Activated CD4-positive, alpha-beta memory T cell treated with anti-CD3 and anti-CD28 coated beads for 36 hours (primary cell): ENCODE data around the gene CNEP1R1. TPM values are rescaled to one million over a fixed set of nuclear protein-coding genes. Genes with fewer than 3 reads are reported as not detected.
A peak's percentile ranks its signal among the peaks of the same experiment; 100 is the strongest.
"Not testable (repeated sequence)": the region's sequence is repeated elsewhere in the genome, so short reads cannot be mapped to it uniquely, and the experiment has no call there.

Source experiments
- CTCF ChIA-PET: fragments of 350-600 bp; sonication (Branson Sonifier 250); formaldehyde crosslinking; loops from one replicate; lab custom pipeline; 2021; ENCODE audit warnings: antibody characterized with exemption, inconsistent platforms; lab: Charles Lee
- POLR2A ChIA-PET: fragments of 350-600 bp; sonication (Branson Sonifier 250); formaldehyde crosslinking; loops from one replicate; lab custom pipeline; 2021; ENCODE audit warnings: antibody characterized with exemption; lab: Charles Lee
- DNase-seq: peaks from one replicate; pipeline ENCODE4 v3.0.0-alpha.2; 2020
- H3K27ac Mint-ChIP-seq: one replicate; pipeline ENCODE4 v1.8.0; 2021; ENCODE audit warnings: mixed read lengths
- H3K27me3 Mint-ChIP-seq: one replicate; pipeline ENCODE4 v1.8.0; 2021; ENCODE audit warnings: mixed read lengths
- H3K36me3 Mint-ChIP-seq: one replicate; pipeline ENCODE4 v1.8.0; 2021; ENCODE audit warnings: mixed read lengths
- H3K4me1 Mint-ChIP-seq: one replicate; pipeline ENCODE4 v1.8.0; 2021; ENCODE audit warnings: low read depth, mixed read lengths
- H3K4me3 Mint-ChIP-seq: one replicate; pipeline ENCODE4 v1.8.0; 2021; ENCODE audit warnings: mild to moderate bottlenecking, mixed read lengths
- H3K9me3 Mint-ChIP-seq: one replicate; pipeline ENCODE4 v1.8.0; 2021; ENCODE audit warnings: mixed read lengths
- intact Hi-C: fragments of 100-400 bp; cut with micrococcal nuclease; formaldehyde crosslinking; loops from one replicate; pipeline ENCODE4 v1.15.1; 2023
- total RNA-seq, 2 experiments: library from RNA; stranded (reverse); gene quantifications; one replicate each; pipeline ENCODE4 v1.2.3, GENCODE V29; 2021

The CNEP1R1 gene
- total RNA-seq, 2 experiments from 2014 or later: 23.9 to 24.5 TPM

DNA sequence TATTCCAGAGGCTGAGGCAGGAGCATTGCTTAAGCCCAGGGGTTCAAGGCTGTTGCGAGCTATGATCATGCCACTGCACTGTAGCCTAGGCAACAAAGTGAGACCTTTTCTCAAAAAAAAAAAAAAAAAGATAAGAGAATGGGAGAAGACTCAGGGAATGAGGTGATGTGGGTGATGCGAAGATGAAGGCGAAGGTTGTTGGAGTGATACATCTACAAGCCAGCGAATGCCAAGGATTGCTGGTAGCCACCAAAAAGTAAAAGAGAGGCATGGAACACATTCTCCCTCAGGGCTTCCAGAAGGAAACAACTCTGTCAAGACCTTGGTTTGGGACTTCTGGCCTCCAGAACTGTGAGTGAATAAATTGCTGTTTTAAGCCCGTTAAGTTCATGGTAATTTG lies 26.0 kb upstream of the CNEP1R1 start:
- ChIA-PET CTCF (no interaction called here), POLR2A (no interaction called here)
- intact Hi-C loops: no loop called here
- Mint-ChIP-seq H3K9me3 (no peaks in the 10 kb centered on the region), H3K36me3 (peaks cover 1% of the 10 kb centered on the region), H3K27me3 (peaks cover 10% of the 10 kb centered on the region), H3K4me3 (no peak overlapping the region), H3K27ac (no peak overlapping the region), H3K4me1 (no peaks in the 10 kb centered on the region)
- DNase-seq: no peak

DNA sequence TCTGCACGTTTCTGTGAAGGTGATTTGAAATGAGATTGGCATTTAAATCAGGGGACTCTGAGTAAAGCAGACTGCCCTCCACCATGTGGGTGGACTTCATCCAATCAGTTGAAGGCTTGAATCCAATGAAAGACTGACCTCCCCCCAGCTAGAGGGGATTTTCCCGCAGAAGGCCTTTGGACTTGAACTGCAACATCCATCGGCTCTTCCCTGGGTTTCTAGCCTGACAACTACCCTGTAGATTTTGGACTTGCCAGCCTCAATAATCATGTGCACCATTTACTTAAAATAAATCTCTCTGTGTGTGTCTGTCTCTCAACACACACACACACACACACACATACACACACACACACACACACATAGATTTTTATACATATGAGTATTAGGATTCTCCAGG lies 23.9 kb upstream of the CNEP1R1 start:
- no peak for DNase-seq
- Mint-ChIP-seq H3K27me3 (peaks cover 10% of the 10 kb centered on the region), H3K9me3 (no peaks in the 10 kb centered on the region), H3K4me1 (no peaks in the 10 kb centered on the region), H3K4me3 (no peak overlapping the region), H3K36me3 (peaks cover 1% of the 10 kb centered on the region), H3K27ac (no peak overlapping the region)
- ChIA-PET CTCF (no interaction called here), POLR2A (no interaction called here)
- intact Hi-C loops: no loop called here

DNA sequence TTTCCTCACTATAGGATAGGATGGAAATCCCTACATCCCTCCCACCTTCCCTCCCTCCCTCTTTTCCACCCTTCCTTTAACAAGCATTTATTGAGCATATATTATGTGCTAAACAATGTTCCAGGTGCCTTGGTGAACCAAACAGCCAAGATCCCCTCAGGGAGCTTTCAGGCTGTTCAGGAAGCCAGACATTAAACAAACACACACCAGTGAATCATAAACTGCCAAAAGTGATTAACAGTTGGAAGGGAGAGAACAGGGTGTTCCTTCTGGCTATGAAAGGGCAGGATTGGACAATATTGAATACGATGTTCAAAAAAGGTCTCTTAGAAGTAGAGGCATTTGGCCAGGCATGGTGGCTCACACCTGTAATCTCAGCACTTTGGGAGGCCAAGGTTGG lies 22.8 kb upstream of the CNEP1R1 start:
- DNase-seq: no peak
- H3K27ac Mint-ChIP-seq: no peak overlapping the region
- CTCF ChIA-PET: no interaction called here
- peaks cover 8% of the 10 kb centered on the region for H3K27me3 Mint-ChIP-seq
- no peak overlapping the region for H3K4me3 Mint-ChIP-seq
- POLR2A ChIA-PET: no interaction called here
- intact Hi-C loops: no loop called here
- peaks cover 1% of the 10 kb centered on the region for H3K36me3 Mint-ChIP-seq
- no peaks in the 10 kb centered on the region for H3K9me3 Mint-ChIP-seq
- no peaks in the 10 kb centered on the region for H3K4me1 Mint-ChIP-seq

DNA sequence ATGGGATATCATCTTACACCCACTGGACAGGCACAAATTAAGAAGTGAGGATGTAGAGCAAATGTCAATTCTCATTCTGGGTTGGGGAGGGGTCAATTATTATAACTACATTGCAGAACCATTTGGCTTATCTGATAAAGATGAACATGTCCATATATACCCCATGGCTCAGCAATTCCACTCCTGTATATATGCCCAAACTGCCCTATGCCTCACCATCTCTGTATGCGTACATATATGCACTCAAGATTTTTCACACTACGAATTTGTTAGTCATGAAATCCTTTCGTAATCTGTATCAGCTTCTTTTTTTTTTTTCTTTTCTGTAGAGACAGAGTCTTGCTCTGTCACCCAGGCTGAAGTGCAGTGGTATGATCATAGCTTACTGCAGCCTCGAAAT lies 20.8 kb upstream of the CNEP1R1 start:
- ChIA-PET POLR2A (no interaction called here), CTCF (no interaction called here)
- peaks cover 6% of the 10 kb centered on the region for H3K27me3 Mint-ChIP-seq
- intact Hi-C loops: no loop called here
- no peaks in the 10 kb centered on the region for H3K4me1 Mint-ChIP-seq
- H3K36me3 Mint-ChIP-seq: peaks cover 1% of the 10 kb centered on the region
- no peak for DNase-seq
- H3K9me3 Mint-ChIP-seq: peaks cover 3% of the 10 kb centered on the region
- H3K4me3 Mint-ChIP-seq: no peak overlapping the region
- H3K27ac Mint-ChIP-seq: no peak overlapping the region

DNA sequence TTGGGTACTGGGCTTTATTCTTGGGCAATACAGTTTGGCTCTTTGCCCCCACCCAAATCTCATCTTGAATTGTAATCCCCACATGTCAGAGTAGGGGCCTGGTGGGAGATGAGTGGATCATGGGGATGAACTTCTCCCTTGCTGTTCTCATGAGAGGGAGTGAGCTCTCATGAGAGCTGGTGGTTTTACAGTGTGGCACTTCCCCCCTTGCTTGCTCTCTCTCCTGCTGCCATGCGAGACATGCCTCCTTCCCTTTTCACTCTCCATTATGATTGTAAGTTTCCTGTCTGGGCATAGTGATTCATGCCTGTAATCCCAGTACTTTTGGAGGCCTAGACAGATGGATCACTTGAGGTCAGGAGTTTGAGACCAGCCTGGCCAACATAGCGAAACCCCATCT lies 18.1 kb upstream of the CNEP1R1 start:
- no peaks in the 10 kb centered on the region for H3K4me1 Mint-ChIP-seq
- no peak for DNase-seq
- H3K27ac Mint-ChIP-seq: no peak overlapping the region
- ChIA-PET POLR2A (no interaction called here), CTCF (no interaction called here)
- peaks cover 6% of the 10 kb centered on the region for H3K27me3 Mint-ChIP-seq
- peaks cover 3% of the 10 kb centered on the region for H3K9me3 Mint-ChIP-seq
- no peak overlapping the region for H3K4me3 Mint-ChIP-seq
- intact Hi-C loops: no loop called here
- peaks cover 1% of the 10 kb centered on the region for H3K36me3 Mint-ChIP-seq

DNA sequence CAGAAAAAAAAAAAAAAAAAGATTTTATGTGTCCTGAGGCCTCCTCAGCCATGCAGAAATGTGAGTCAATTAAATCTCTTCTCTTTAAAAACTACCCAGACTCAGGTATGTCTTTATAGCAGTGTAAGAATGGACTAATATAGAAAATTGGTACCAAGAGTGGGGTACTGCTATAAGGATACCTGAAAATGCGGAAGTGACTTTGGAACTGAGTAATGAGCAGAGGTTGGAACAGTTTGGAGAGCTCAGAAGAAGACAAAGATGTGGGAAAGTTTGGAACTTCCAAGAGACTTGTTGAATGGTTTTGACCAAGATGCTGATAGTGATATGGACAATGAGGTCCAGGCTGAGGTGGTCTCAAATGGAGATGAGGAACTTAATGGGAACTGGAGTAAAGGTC lies 17.3 kb upstream of the CNEP1R1 start:
- H3K36me3 Mint-ChIP-seq: peaks cover 1% of the 10 kb centered on the region
- ChIA-PET CTCF (interaction anchor here (1.3 kb wide), 1 partner anchor 17 kb away, joined by 4 read pairs; the partner anchor contains the start of gene CNEP1R1), POLR2A (no interaction called here)
- intact Hi-C loops: no loop called here
- peaks cover 2% of the 10 kb centered on the region for H3K27me3 Mint-ChIP-seq
- no peak for DNase-seq
- H3K27ac Mint-ChIP-seq: no peak overlapping the region
- H3K9me3 Mint-ChIP-seq: peaks cover 3% of the 10 kb centered on the region
- no peak overlapping the region for H3K4me3 Mint-ChIP-seq
- H3K4me1 Mint-ChIP-seq: no peaks in the 10 kb centered on the region

DNA sequence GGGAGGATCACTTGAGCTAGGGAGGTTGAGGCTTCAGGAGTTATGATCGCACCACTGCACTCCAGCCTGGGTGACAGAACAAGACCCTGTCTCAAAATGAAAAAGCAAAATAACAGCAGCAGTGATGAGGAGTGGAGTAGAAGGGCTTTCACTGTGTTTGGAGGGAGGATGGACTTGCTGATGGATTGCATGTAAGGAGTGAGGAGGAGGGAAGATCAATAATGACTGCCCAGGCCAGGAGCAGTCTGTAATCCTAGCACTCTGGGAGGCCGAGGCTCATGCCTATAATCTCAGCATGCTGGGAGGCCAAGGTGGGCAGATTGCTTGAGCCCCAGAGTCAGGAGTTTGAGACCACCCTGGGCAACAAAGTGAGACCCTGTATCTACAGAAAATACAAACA lies 14.8 kb upstream of the CNEP1R1 start:
- DNase-seq: no peak
- intact Hi-C loops: no loop called here
- Mint-ChIP-seq H3K27ac (no peak overlapping the region), H3K4me3 (no peak overlapping the region), H3K9me3 (peaks cover 3% of the 10 kb centered on the region), H3K4me1 (no peaks in the 10 kb centered on the region), H3K27me3 (no peaks in the 10 kb centered on the region), H3K36me3 (no peaks in the 10 kb centered on the region)
- POLR2A ChIA-PET: no interaction called here
- CTCF ChIA-PET: no interaction called here

DNA sequence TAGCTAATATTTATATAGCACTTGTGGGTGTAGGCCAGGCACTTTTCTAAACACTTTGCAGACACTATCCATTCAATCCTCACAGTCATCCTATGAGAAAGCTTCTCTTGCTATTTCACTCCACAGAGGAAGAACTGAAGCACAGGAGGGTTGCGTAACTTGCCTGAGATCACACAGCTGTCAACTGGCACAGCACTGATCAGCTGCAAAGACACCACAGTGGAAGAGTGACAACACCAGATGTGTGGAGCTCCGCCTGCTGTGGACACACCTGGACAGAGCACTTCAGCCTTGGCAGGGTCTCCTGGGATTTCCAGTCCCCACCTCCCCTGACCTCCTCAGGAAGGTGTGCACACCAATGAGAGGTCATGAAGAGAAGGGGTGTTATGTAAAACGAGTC lies 13.3 kb upstream of the CNEP1R1 start:
- Mint-ChIP-seq H3K4me3 (no peak overlapping the region), H3K4me1 (no peaks in the 10 kb centered on the region), H3K36me3 (no peaks in the 10 kb centered on the region), H3K27me3 (no peaks in the 10 kb centered on the region), H3K27ac (no peak overlapping the region), H3K9me3 (peaks cover 3% of the 10 kb centered on the region)
- intact Hi-C loops: no loop called here
- POLR2A ChIA-PET: no interaction called here
- DNase-seq: no peak
- CTCF ChIA-PET: interaction anchor here (1.2 kb wide), 1 partner anchor 13 kb away, joined by 5 read pairs; the partner anchor contains the start of gene CNEP1R1

DNA sequence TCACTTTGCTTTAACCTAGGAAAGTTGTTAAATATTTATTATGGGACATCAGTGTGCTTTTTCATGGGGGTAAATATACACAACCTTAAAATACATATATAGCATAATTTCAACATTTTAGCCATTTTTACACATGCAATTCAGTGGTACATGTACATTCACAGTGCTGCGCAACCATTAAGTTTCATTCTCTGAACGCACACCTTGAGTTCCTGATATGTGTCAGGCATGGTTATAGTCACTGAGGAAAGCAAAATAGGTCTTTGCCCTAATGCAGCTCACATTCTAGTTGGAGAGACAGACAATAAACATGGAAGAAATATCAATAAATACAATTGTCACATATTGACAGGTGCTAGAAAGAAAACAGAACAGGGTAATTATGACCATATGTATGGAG lies 12.8 kb upstream of the CNEP1R1 start:
- no peak for DNase-seq
- intact Hi-C loops: no loop called here
- no peaks in the 10 kb centered on the region for H3K27me3 Mint-ChIP-seq
- H3K36me3 Mint-ChIP-seq: no peaks in the 10 kb centered on the region
- ChIA-PET CTCF (interaction anchor here (1.2 kb wide), 1 partner anchor 13 kb away, joined by 5 read pairs; the partner anchor contains the start of gene CNEP1R1), POLR2A (no interaction called here)
- no peak overlapping the region for H3K4me3 Mint-ChIP-seq
- no peaks in the 10 kb centered on the region for H3K4me1 Mint-ChIP-seq
- peaks cover 3% of the 10 kb centered on the region for H3K9me3 Mint-ChIP-seq
- no peak overlapping the region for H3K27ac Mint-ChIP-seq

DNA sequence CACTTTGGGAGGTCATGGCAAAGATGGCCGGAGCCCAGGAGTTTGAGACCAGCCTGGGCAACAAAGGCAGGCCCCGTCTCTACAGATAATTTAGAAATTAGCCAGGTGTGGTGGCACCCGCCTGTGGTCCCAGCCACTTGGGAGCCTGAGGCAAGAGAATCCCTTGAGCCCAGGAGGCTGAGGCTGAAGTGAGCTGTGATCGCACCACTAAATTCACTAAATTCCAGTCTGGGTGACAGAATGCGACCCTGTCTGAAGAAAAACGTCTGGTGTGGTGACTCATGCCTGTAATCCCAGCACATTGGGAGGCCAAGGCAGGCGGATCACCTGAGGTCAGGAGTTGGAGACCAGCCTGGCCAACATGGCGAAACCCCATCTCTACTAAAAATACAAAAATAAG lies 10.8 kb upstream of the CNEP1R1 start:
- H3K27me3 Mint-ChIP-seq, H3K9me3 Mint-ChIP-seq, H3K27ac Mint-ChIP-seq, H3K36me3 Mint-ChIP-seq, DNase-seq, H3K4me1 Mint-ChIP-seq, intact Hi-C loops, POLR2A ChIA-PET, H3K4me3 Mint-ChIP-seq: not testable (repeated sequence)
- CTCF ChIA-PET: interaction anchor here (2.4 kb wide), 1 partner anchor 10 kb away, joined by 11 read pairs; the partner anchor contains the start of gene CNEP1R1

DNA sequence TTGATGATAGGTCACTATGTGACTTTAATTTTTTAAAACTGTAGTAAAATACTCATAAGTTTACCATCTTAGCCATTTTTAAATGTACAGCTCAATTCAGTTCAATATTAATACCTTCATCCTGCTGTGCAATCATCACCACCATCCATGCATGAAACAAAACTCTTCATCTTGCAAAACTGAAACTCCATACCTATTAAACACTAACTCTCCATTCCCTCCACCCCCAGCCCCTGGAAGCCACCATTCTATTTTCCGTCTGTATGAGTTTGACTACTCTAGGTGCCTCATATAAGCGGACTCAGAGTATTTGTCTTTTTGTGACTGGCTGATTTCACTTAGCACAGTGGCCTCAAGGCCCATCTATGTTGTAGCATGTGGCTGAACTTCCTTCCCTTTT lies 9.4 kb upstream of the CNEP1R1 start:
- DNase-seq: no peak
- no peaks in the 10 kb centered on the region for H3K36me3 Mint-ChIP-seq
- intact Hi-C loops: no loop called here
- no peaks in the 10 kb centered on the region for H3K27me3 Mint-ChIP-seq
- no peak overlapping the region for H3K27ac Mint-ChIP-seq
- no peak overlapping the region for H3K4me3 Mint-ChIP-seq
- no peaks in the 10 kb centered on the region for H3K9me3 Mint-ChIP-seq
- no peaks in the 10 kb centered on the region for H3K4me1 Mint-ChIP-seq
- ChIA-PET CTCF (interaction anchor here (2.4 kb wide), 1 partner anchor 9 kb away, joined by 11 read pairs; the partner anchor contains the start of gene CNEP1R1), POLR2A (no interaction called here)

DNA sequence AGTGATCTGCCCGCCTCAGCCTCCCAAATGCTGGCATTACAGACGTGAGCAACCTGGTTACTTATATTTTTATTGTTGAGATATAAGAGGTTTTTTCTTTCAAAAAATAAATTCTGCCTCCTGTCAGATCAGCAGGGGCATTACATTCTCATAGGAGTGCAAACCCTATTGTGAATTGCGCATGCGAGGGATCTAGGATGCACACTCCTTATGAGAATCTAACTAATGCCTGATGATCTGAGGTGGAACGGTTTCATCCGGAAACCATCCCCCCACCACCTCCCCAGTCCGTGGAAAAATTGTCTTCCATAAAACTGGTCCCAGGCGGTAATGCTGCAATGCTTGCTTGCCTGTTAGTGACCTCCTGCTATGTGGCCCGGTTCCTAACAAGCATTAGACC lies 7.5 kb upstream of the CNEP1R1 start:
- ChIA-PET POLR2A (no interaction called here), CTCF (no interaction called here)
- intact Hi-C loops: no loop called here
- H3K4me1 Mint-ChIP-seq: no peaks in the 10 kb centered on the region
- no peak overlapping the region for H3K4me3 Mint-ChIP-seq
- no peak for DNase-seq
- H3K9me3 Mint-ChIP-seq: no peaks in the 10 kb centered on the region
- no peaks in the 10 kb centered on the region for H3K36me3 Mint-ChIP-seq
- H3K27me3 Mint-ChIP-seq: no peaks in the 10 kb centered on the region
- H3K27ac Mint-ChIP-seq: no peak overlapping the region

DNA sequence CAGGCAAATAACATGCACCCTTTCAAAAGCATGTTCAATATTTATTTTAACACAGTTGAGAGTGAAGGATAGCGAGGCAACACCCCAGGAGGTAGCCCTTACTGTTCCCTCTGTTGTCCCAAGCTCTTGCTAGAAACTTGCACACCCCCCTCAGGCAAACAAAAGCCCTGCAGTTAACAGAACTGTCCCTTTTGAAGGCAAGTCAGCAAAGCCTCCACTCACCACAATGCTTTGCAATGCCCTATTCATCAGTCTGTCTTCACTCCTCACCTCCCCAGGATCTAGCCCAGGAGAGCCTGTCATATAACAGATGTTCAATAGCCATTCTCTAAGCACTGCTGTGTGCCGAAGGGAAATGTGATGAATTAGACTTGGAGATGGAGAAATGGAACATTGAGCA lies 3.5 kb upstream of the CNEP1R1 start:
- no peaks in the 10 kb centered on the region for H3K36me3 Mint-ChIP-seq
- H3K4me3 Mint-ChIP-seq: no peak overlapping the region
- POLR2A ChIA-PET: no interaction called here
- intact Hi-C loops: loop anchor here (10.0 kb wide), 3 partner anchors 167 to 723 kb away; partner anchors contain the start of genes CYLD and ZNF423
- peak; percentile 22 for DNase-seq
- CTCF ChIA-PET: interaction anchor here (1.4 to 2.3 kb wide), 3 partner anchors 45 to 189 kb away, joined by 4 to 10 read pairs (median 4); no protein-coding TSS in a partner anchor
- peaks cover 12% of the 10 kb centered on the region for H3K4me1 Mint-ChIP-seq
- no peaks in the 10 kb centered on the region for H3K27me3 Mint-ChIP-seq
- no peak overlapping the region for H3K27ac Mint-ChIP-seq
- no peaks in the 10 kb centered on the region for H3K9me3 Mint-ChIP-seq
